HEK293T (cell line): ENCODE measurements around the gene PACRG.

Experiments
- BHLHE40 ChIP-seq: fragments of 450-650 bp; IDR thresholded peaks from 2 replicates; pipeline ENCODE4 v1.6.1; 2016; ENCODE audit warnings: mild to moderate bottlenecking, moderate library complexity, borderline replicate concordance
- FOXK2 ChIP-seq: fragments of 450-650 bp; IDR thresholded peaks from 2 replicates; pipeline ENCODE4 v1.6.1; 2016; ENCODE audit warnings: mild to moderate bottlenecking
- FOXM1 ChIP-seq: fragments of 450-650 bp; IDR thresholded peaks from 2 replicates; pipeline ENCODE4 v1.6.1; 2017; ENCODE audit warnings: mild to moderate bottlenecking, borderline replicate concordance
- L3MBTL2 ChIP-seq: fragments of 450-650 bp; conservative IDR thresholded peaks from 2 replicates; pipeline ENCODE4 v1.6.1; 2016; ENCODE audit warnings: mild to moderate bottlenecking
- SP1 ChIP-seq: fragments of 450-650 bp; IDR thresholded peaks from 2 replicates; pipeline ENCODE4 v1.6.1; 2017
- SUZ12 ChIP-seq: fragments of 450-650 bp; IDR thresholded peaks from 2 replicates; pipeline ENCODE4 v1.6.1; 2016; ENCODE audit warnings: mild to moderate bottlenecking

DNA sequence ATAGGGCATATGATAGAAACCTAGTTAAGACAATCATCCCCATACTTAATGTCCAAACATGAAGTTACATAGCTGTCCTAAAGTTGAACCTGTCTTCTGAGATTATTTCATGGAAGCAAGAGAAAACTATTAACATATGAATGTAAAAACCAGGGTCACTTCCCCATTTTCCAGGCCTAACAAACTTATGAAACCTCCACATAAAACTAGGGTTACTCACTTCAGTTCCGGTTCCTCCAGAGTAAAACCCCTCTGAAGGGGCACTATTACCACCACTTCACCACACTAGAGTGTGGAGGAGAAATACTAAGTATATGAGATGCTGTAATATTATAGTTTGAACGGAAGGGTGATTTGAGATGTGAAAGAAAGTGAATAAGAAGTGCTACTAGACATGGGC, 15.1 kb upstream of the PACRG start:
- TF ChIP-seq L3MBTL2, result no peak
- TF ChIP-seq BHLHE40, result no peak
- TF ChIP-seq SP1, result no peak
- no peak for TF ChIP-seq FOXM1
- no peak for TF ChIP-seq FOXK2
- no peak for TF ChIP-seq SUZ12
